ENCODE data around the gene BCAR1. TPM values are rescaled to one million over a fixed set of nuclear protein-coding genes. Genes with fewer than 3 reads are reported as not detected.
"Not testable (repeated sequence)": the region's sequence is repeated elsewhere in the genome, so short reads cannot be mapped to it uniquely, and the experiment has no call there.

BCAR1 gene
- total RNA-seq, 4 donors from 2014 or later, result 125 to 201 (median 154) TPM

DNA sequence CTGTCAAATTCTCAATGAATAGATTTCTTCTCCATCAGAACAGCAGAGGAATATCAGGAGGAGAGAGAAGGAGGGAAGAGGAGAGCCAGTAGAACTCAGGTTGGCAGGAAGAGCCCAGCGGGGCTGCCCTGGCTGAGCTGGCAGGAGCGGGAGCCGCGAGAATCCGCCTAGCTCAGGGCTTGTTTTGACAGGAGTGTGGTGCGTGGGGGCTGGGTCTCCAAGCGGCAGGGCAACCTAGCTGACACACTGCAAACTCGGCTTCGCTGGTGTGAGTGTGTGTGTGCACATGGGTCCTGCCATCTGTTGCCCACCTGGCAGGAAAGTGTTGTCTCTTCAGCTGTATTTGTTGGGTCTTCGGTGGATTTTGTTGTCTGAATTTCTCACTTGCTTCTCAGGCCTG is 27.9 kb upstream of the BCAR1 start:
- in situ Hi-C loops (cut with MboI; ENCODE audit: low pct_ligation_motif_present in 1 of 4, low pct_unique_long_range_greater_than_20kb in 1 of 4, low sequenced_read_pairs in 3 of 4) (no loop called here), intact Hi-C loops (cut with DNase I; ENCODE audit: low total_unique reads) (no loop called here)
- no peak for DNase-seq
- Histone ChIP-seq H3K27ac (no peak overlapping the region), H3K27me3 (no peaks in the 10 kb centered on the region), H3K4me3 (no peak overlapping the region), H3K9me3 (no peaks in the 10 kb centered on the region), H3K4me1 (no peaks in the 10 kb centered on the region), H3K36me3 (no peaks in the 10 kb centered on the region)
- 70 to 75% methylated on average over 10 of the region's 10 CpGs for WGBS, 2 donors (ENCODE audit: low coverage in 1 of 2)
- TF ChIP-seq EP300 (IDR thresholded peaks at IDR 0.05; ENCODE audit: low read depth) (no peak), POLR2A (IDR thresholded peaks at IDR 0.05) (no peak), POLR2AphosphoS5 (IDR thresholded peaks at IDR 0.05) (no peak)
- TF ChIP-seq, protein P1, sequence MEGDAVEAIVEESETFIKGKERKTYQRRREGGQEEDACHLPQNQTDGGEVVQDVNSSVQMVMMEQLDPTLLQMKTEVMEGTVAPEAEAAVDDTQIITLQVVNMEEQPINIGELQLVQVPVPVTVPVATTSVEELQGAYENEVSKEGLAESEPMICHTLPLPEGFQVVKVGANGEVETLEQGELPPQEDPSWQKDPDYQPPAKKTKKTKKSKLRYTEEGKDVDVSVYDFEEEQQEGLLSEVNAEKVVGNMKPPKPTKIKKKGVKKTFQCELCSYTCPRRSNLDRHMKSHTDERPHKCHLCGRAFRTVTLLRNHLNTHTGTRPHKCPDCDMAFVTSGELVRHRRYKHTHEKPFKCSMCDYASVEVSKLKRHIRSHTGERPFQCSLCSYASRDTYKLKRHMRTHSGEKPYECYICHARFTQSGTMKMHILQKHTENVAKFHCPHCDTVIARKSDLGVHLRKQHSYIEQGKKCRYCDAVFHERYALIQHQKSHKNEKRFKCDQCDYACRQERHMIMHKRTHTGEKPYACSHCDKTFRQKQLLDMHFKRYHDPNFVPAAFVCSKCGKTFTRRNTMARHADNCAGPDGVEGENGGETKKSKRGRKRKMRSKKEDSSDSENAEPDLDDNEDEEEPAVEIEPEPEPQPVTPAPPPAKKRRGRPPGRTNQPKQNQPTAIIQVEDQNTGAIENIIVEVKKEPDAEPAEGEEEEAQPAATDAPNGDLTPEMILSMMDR (IDR thresholded peaks at IDR 0.05), result no peak

DNA sequence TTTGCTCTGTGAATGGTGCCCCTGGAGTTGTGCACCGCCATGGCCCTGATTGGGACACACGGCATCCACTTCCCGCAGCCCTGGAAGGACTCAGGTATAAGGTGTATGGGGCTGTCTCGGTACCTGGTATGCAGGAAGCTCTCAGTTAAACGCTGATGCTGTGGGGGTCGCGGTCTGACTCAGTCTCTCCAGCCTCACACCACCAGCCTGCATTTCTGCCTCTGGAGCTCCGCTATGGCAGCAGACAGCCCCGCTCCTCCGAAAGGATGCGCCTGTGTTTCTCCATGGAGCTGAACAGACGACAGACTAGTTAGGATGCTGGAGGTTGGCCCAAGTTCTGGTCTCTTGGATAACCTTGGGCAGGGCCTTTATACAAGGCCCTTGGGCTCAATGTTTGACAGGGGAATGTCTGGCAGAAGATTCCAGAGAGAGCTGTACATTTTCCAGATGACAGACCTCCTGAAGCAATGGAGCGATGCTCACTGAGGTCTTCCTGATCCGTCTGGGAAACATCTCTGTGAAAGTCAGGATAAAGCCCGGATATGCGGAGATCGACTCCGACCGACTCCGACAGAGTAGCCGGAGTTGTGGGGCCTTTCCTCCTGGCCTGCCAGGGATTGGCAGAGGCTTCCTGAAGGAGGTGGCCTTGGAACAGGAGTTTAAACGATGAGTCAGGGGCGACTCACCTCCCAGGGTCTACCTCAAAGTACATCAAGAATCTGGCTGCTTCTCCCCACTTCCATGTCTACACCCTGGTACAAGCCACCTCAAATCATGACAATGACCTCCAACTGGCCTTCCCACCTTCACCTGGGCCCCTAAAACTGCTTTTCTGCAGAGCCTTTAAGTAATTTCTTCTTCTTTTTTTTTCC is 21.9 kb upstream of the BCAR1 start:
- no peak for TF ChIP-seq POLR2AphosphoS5 (IDR thresholded peaks at IDR 0.05)
- H3K9me3 ChIP-seq, result no peaks in the 10 kb centered on the region
- no peak overlapping the region for H3K4me3 ChIP-seq
- H3K4me1 ChIP-seq, result peaks cover 0 to under 1% (median 0%) of the 10 kb centered on the region in 4 donors
- intact Hi-C loops (cut with DNase I; ENCODE audit: low total_unique reads) (no loop called here), in situ Hi-C loops (cut with MboI; ENCODE audit: low pct_ligation_motif_present in 1 of 4, low pct_unique_long_range_greater_than_20kb in 1 of 4, low sequenced_read_pairs in 3 of 4) (no loop called here)
- no peak for DNase-seq
- no peak overlapping the region for H3K27ac ChIP-seq
- 60 to 83% methylated on average over 1 to 23 of the region's 23 CpGs for WGBS, 2 donors (ENCODE audit: low coverage in 1 of 2)
- no peaks in the 10 kb centered on the region for H3K36me3 ChIP-seq
- H3K27me3 ChIP-seq, result peaks cover 6% of the 10 kb centered on the region

DNA sequence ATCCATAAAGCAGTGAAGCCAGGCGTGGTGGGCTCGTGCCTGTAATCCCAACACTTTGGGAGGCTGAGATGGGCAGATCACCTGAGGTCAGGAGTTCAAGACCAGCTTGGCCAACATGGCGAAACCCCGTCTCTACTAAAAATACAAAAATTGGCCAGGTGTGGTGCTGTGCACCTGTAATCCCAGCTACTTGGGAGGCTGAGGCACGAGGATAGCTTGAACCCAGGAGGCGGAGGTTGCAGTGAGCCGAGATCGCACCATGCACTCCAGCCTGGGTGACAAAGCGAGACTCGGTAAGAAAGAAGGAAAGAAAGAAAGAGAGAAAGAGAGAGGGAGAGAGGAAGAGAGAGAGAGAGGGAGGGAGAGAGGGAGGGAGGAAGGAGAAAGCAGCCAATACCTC is 21.2 kb upstream of the BCAR1 start:
- H3K27ac ChIP-seq; H3K9me3 ChIP-seq; H3K36me3 ChIP-seq; in situ Hi-C loops (cut with MboI; ENCODE audit: low pct_ligation_motif_present in 1 of 4, low pct_unique_long_range_greater_than_20kb in 1 of 4, low sequenced_read_pairs in 3 of 4); H3K4me1 ChIP-seq; intact Hi-C loops (cut with DNase I; ENCODE audit: low total_unique reads); DNase-seq; H3K27me3 ChIP-seq; H3K4me3 ChIP-seq: not testable (repeated sequence)
- WGBS, 2 donors (ENCODE audit: low coverage in 1 of 2), result 90% methylated on average over 10 of the region's 10 CpGs; no CpG with 5 or more reads in 1 of the 2 donors

DNA sequence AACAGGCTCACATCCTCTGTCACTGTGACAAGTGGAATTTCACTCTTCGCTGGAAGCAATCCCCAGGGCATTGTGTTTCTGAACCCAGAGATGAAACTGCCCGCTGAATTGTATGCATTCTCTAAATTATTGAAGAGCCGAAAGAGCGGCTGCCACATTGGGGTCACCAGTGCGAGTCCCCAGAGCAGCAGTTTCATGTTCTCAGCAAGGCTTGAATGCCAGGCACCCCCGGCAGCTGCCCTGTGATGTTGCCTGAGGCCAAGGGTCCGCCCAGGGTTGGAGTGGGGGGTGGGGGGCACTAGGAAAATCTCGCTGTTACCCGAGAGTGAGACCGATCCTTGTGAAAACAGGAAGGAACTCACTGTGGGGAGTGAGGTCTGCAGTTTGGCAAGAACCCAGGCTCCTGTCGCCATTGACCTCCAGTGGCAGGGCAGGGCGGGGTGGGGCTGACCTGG is 20.7 kb upstream of the BCAR1 start:
- H3K9me3 ChIP-seq, result no peaks in the 10 kb centered on the region
- H3K4me3 ChIP-seq, result no peak overlapping the region
- intact Hi-C loops (cut with DNase I; ENCODE audit: low total_unique reads) (no loop called here), in situ Hi-C loops (cut with MboI; ENCODE audit: low pct_ligation_motif_present in 1 of 4, low pct_unique_long_range_greater_than_20kb in 1 of 4, low sequenced_read_pairs in 3 of 4) (no loop called here)
- peaks cover 4 to 12% (median 9%) of the 10 kb centered on the region in 4 donors for H3K4me1 ChIP-seq
- H3K27me3 ChIP-seq, result peaks cover 6% of the 10 kb centered on the region
- DNase-seq, result no peak
- H3K36me3 ChIP-seq, result no peaks in the 10 kb centered on the region
- H3K27ac ChIP-seq, result no peak overlapping the region
- TF ChIP-seq POLR2AphosphoS5 (IDR thresholded peaks at IDR 0.05) (no peak), POLR2A (IDR thresholded peaks at IDR 0.05) (no peak), EP300 (IDR thresholded peaks at IDR 0.05; ENCODE audit: low read depth) (no peak)
- TF ChIP-seq, protein P1 (IDR thresholded peaks at IDR 0.05), result no peak
- 75% methylated on average over 12 of the region's 12 CpGs; no CpG with 5 or more reads in 1 of the 2 donors for WGBS, 2 donors (ENCODE audit: low coverage in 1 of 2)

DNA sequence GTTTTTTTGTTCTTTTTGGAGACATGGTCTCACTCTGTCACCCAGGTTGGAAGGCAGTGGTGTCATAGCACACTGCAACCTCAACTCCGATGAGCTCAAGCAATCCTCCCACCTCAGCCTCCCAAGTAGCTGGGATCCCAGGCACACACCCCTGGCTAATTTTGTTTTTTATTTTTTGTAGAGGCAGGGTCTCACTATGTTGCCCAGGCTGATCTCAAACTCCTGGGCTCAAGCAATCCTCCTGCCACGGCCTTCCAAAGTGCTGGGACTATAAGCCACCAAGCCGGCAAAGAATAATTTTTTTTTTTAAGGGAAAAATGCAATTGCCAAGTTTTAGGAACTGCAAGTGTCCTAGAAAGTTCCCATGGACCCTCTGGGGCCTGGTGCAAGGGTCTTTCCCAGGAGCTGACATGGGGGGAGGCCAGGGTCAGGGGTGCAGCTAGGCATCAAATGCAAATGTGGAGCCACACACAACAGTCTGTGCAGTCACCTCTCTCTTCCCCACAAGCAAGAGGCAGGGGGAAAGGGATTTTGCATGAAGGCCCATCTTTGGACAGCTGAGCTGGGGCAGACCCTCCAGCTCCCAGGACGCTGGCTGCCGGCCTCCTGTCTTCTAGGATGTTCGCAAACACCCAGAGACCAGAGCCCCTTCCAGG is 20.1 kb upstream of the BCAR1 start:
- H3K27ac ChIP-seq, result no peak overlapping the region
- in situ Hi-C loops (cut with MboI; ENCODE audit: low pct_ligation_motif_present in 1 of 4, low pct_unique_long_range_greater_than_20kb in 1 of 4, low sequenced_read_pairs in 3 of 4) (no loop called here), intact Hi-C loops (cut with DNase I; ENCODE audit: low total_unique reads) (no loop called here)
- H3K4me1 ChIP-seq, result peaks cover 7 to 17% (median 10%) of the 10 kb centered on the region in 4 donors
- no peak overlapping the region for H3K4me3 ChIP-seq
- no peak for DNase-seq
- H3K36me3 ChIP-seq, result no peaks in the 10 kb centered on the region
- TF ChIP-seq EP300 (IDR thresholded peaks at IDR 0.05; ENCODE audit: low read depth) (no peak), POLR2A (IDR thresholded peaks at IDR 0.05) (no peak), POLR2AphosphoS5 (IDR thresholded peaks at IDR 0.05) (no peak)
- TF ChIP-seq, protein P1 (IDR thresholded peaks at IDR 0.05), result no peak
- H3K9me3 ChIP-seq, result no peaks in the 10 kb centered on the region
- 82% methylated on average over 6 of the region's 6 CpGs; no CpG with 5 or more reads in 1 of the 2 donors for WGBS, 2 donors (ENCODE audit: low coverage in 1 of 2)
- H3K27me3 ChIP-seq, result peaks cover 6% of the 10 kb centered on the region

DNA sequence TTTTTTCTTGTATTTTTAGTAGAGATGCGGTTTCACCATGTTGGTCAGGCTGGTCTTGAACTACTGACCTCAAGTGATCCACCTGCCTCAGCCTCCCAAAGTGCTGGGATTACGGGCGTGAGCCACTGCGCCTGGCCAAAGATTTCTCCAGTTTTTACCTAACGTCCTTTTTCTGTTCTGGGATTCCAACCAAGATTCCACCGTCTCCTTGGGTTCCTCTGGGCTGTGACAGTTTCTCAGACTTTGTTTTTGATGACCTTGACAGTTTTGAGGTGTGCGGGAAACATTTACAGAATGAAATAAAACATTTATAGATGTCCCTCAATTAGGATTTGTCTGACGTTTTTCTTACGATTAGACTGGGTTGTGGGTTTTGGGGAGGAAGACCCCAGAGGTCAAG is 17.9 kb upstream of the BCAR1 start:
- H3K36me3 ChIP-seq; in situ Hi-C loops (cut with MboI; ENCODE audit: low pct_ligation_motif_present in 1 of 4, low pct_unique_long_range_greater_than_20kb in 1 of 4, low sequenced_read_pairs in 3 of 4); DNase-seq; H3K27ac ChIP-seq; H3K4me3 ChIP-seq; intact Hi-C loops (cut with DNase I; ENCODE audit: low total_unique reads); H3K27me3 ChIP-seq; H3K9me3 ChIP-seq: not testable (repeated sequence)
- H3K4me1 ChIP-seq, result peaks cover 16 to 29% (median 23%) of the 10 kb centered on the region in 4 donors
- WGBS, 2 donors (ENCODE audit: low coverage in 1 of 2), result 70 to 86% methylated on average over 8 to 9 of the region's 9 CpGs

Measured in transverse colon (tissue), 4 donors.